K562 (cell line): ENCODE measurements around the gene USP49. TPM values are rescaled to one million over a fixed set of nuclear protein-coding genes. Genes with fewer than 3 reads are reported as not detected.

Source experiments
- ETV5 ChIP-seq: sonication (generic); formaldehyde crosslinking; IDR thresholded peaks from 2 replicates; pipeline ENCODE4 v1.4.0; 2020; ENCODE audit warnings: low read depth, mild to moderate bottlenecking, missing genetic modification reagents
- FOXK1 ChIP-seq: sonication (generic); formaldehyde crosslinking; IDR thresholded peaks from 2 replicates; pipeline ENCODE4 v1.8.0; 2022; ENCODE audit warnings: missing genetic modification reagents, mild to moderate bottlenecking, borderline replicate concordance
- GATAD2B ChIP-seq: fragments of 450-650 bp; IDR thresholded peaks from 2 replicates; pipeline ENCODE4 v1.6.1; 2017; ENCODE audit warnings: mild to moderate bottlenecking, borderline replicate concordance
- HNRNPUL1 ChIP-seq: fragments of 200-400 bp; formaldehyde crosslinking; IDR thresholded peaks from 2 replicates; pipeline ENCODE4 v1.6.1; 2017; ENCODE audit warnings: low read length
- LARP7 ChIP-seq: fragments of 450-650 bp; IDR thresholded peaks from 2 replicates; pipeline ENCODE4 v1.6.1; 2016
- LCOR ChIP-seq: sonication (generic); formaldehyde crosslinking; IDR thresholded peaks from 2 replicates; pipeline ENCODE4 v1.8.0; 2022; ENCODE audit warnings: mild to moderate bottlenecking, missing genetic modification reagents
- MCM7 ChIP-seq, 2 experiments: fragments of 450-650 bp; IDR thresholded peaks; 2 replicates each; pipeline ENCODE4 v1.6.1; 2016 to 2018
- NCOA4 ChIP-seq: fragments of 450-650 bp; IDR thresholded peaks from 2 replicates; pipeline ENCODE4 v1.6.1; 2018; ENCODE audit warnings: mild to moderate bottlenecking; ENCODE audit not compliant: partially characterized antibody
- NCOR1 ChIP-seq: fragments of 450-650 bp; IDR thresholded peaks from 2 replicates; pipeline ENCODE4 v1.6.1; 2016; ENCODE audit warnings: mild to moderate bottlenecking, moderate library complexity
- NFATC3 ChIP-seq: fragments of 450-650 bp; IDR thresholded peaks from 2 replicates; pipeline ENCODE4 v1.6.1; 2017; ENCODE audit warnings: mild to moderate bottlenecking
- NFIX ChIP-seq: fragments of 250-450 bp; sonication (Bioruptor Pico); IDR thresholded peaks from 2 replicates; pipeline ENCODE4 v1.4.0; 2020; ENCODE audit warnings: low read depth, mild to moderate bottlenecking, moderate library complexity
- NR4A1 ChIP-seq, 2 experiments: fragments of 250-450 bp in 1 of 2; fragments of 450-650 bp in 1 of 2; sonication (Bioruptor Pico) in 1 of 2; IDR thresholded peaks; 2 replicates each; pipeline versions ENCODE4 v1.4.0 to v1.6.1; 2016 to 2020; ENCODE audit warnings: mild to moderate bottlenecking in 2 of 2, missing compliant biosample characterization in 1 of 2, missing genetic modification characterization in 1 of 2, moderate library complexity in 1 of 2
- POLR2B ChIP-seq: fragments of 450-650 bp; IDR thresholded peaks from 2 replicates; pipeline ENCODE4 v1.6.1; 2018; ENCODE audit warnings: low read depth; ENCODE audit not compliant: partially characterized antibody
- POLR3G ChIP-seq: IDR thresholded peaks from 2 replicates; pipeline ENCODE4 v1.6.1; 2011; ENCODE audit not compliant: insufficient read length, insufficient replicate concordance; ENCODE audit errors: extremely low read depth
- SNIP1 ChIP-seq: fragments of 450-650 bp; IDR thresholded peaks from 2 replicates; pipeline ENCODE4 v1.7.1; 2017; ENCODE audit warnings: low read depth, mild to moderate bottlenecking
- TAF15 ChIP-seq: fragments of 200-400 bp; formaldehyde crosslinking; IDR thresholded peaks from 2 replicates; pipeline ENCODE4 v1.6.1; 2017; ENCODE audit warnings: mild to moderate bottlenecking, low read depth, low read length, moderate library complexity
- THAP12 ChIP-seq: fragments of 250-450 bp; sonication (Bioruptor Pico); IDR thresholded peaks from 2 replicates; pipeline ENCODE4 v1.9.0; 2021; ENCODE audit warnings: mild to moderate bottlenecking, inconsistent platforms
- USF2 ChIP-seq: sonication (generic); formaldehyde crosslinking; IDR thresholded peaks from 2 replicates; pipeline ENCODE4 v1.5.0; 2020; ENCODE audit warnings: missing genetic modification reagents
- ZHX1 ChIP-seq: fragments of 150-350 bp; conservative IDR thresholded peaks from 2 replicates; pipeline ENCODE4 v1.6.1; 2014; ENCODE audit warnings: low read length
- ZNF121 ChIP-seq: sonication (generic); formaldehyde crosslinking; conservative IDR thresholded peaks from 2 replicates; pipeline ENCODE4 v1.8.0; 2022; ENCODE audit warnings: missing genetic modification reagents
- ZNF146 ChIP-seq: IDR thresholded peaks from one replicate; pipeline ENCODE4 v1.6.1; 2018; ENCODE audit warnings: missing compliant biosample characterization; ENCODE audit not compliant: unreplicated experiment
- ZNF280A ChIP-seq: fragments of 450-650 bp; IDR thresholded peaks from 2 replicates; pipeline ENCODE4 v1.6.1; 2018; ENCODE audit warnings: mild to moderate bottlenecking, low read depth; ENCODE audit not compliant: partially characterized antibody
- ZNF316 ChIP-seq: fragments of 450-650 bp; IDR thresholded peaks from 2 replicates; pipeline ENCODE4 v1.6.1; 2016
- polyA plus RNA-seq, 8 experiments: library from polyadenylated mRNA; depleted of rRNA in 4 of 8; stranded (reverse) in 5 of 8; unstranded in 3 of 8; fragments of >200 nt; fragmentation: Nextera tagmentation in 2 of 8; fragmentation: Illumina TruSeq in 1 of 8; extraction: Ambion mirVana in 2 of 8; extraction: Trizol in 1 of 8; gene quantifications; 2 replicates each; pipeline versions ENCODE4 v1.2.1 to v1.2.3, GENCODE V29; 2011 to 2014; ENCODE audit warnings: inconsistent platforms in 1 of 8, missing spikeins in 1 of 8
- total RNA-seq, 7 experiments: library from RNA; depleted of rRNA in 6 of 7; stranded (reverse); fragments of >200 nt in 6 of 7; fragmentation: Illumina TruSeq in 2 of 7; extraction: Trizol in 2 of 7; gene quantifications; 2 replicates each; pipeline versions ENCODE4 v1.2.1 to v1.2.3, GENCODE V29; 2011 to 2021; ENCODE audit warnings: low replicate concordance in 1 of 7

Gene USP49
- total and polyA plus RNA-seq, 9 of the 15 experiments (the other 6 are each of a cell fraction or from before 2014, with no cell fraction given): 1.0 to 9.9 (median 6.5) TPM

- TF ChIP-seq POLR3G (no peak), NR4A1 (CRISPR knock-in tag; IDR thresholded peaks at IDR 0.05) (no peak), NR4A1 (tag; IDR thresholded peaks at IDR 0.05) (no peak), SNIP1 (no peak), ZHX1 (no peak), THAP12 (no peak), ZNF146 (CRISPR knock-in tag) (no peak), HNRNPUL1 (no peak), GATAD2B (no peak), USF2 (no peak), ZNF316 (peak; percentile 89), MCM7 (IDR thresholded peaks at IDR 0.05) (no peak), NCOR1 (no peak), NCOA4 (no peak), POLR2B (peak; percentile 47), LCOR (CRISPR knock-in tag) (0 out of 2 replicates have a peak, but pooled peaks have one; percentile 17), ZNF121 (no peak), NFIX (no peak), TAF15 (no peak), ZNF280A (no peak), FOXK1 (CRISPR knock-in tag) (no peak), NFATC3 (no peak), LARP7 (no peak), ETV5 (CRISPR knock-in tag) (no peak)
Measured at GRCh38 chr6:41942067-41942851, 47.1 kb upstream of the USP49 start (continued).
